AG09309 (cell line): ENCODE results near the gene CPNE4.

ENCODE experiments used
- DNase-seq: peaks from one replicate; pipeline ENCODE4 v3.0.0-alpha.2; 2010; ENCODE audit warnings: low read depth
- H3K4me3 ChIP-seq: 2 replicates; pipeline ENCODE4 v1.5.1; 2011; ENCODE audit warnings: mild to moderate bottlenecking, low read depth, low read length, moderate library complexity; ENCODE audit not compliant: control insufficient read depth
- TF ChIP-seq, protein P1 (sequence below): IDR thresholded peaks from 2 replicates; pipeline ENCODE4 v1.5.1; 2011; ENCODE audit warnings: mild to moderate bottlenecking, low read depth, low read length, inconsistent platforms; ENCODE audit not compliant: insufficient read depth, control insufficient read depth; ENCODE audit errors: missing control alignments

Gene CPNE4

DNA sequence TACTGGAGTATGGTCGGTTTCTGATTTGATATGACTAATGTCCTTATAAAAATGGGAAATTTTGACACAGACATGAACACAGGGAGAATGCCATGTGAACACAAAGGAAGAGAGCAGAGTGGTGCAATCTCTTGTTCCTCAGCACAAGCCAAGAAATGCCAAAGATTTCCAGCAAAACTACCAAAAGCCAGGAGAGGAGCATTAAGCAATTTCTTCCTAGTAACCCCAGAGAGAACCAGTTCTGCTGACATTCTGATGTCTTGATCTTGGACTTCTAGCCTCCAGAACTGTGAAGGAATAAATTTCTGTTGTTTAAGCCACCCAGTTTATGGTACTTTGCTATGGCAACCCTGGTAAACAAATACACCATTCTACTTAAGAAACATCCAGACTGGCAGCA, 304.2 kb downstream of the CPNE4 start:
- peak; percentile 54 for DNase-seq
- H3K4me3 ChIP-seq: no peak overlapping the region
- TF ChIP-seq, protein P1, sequence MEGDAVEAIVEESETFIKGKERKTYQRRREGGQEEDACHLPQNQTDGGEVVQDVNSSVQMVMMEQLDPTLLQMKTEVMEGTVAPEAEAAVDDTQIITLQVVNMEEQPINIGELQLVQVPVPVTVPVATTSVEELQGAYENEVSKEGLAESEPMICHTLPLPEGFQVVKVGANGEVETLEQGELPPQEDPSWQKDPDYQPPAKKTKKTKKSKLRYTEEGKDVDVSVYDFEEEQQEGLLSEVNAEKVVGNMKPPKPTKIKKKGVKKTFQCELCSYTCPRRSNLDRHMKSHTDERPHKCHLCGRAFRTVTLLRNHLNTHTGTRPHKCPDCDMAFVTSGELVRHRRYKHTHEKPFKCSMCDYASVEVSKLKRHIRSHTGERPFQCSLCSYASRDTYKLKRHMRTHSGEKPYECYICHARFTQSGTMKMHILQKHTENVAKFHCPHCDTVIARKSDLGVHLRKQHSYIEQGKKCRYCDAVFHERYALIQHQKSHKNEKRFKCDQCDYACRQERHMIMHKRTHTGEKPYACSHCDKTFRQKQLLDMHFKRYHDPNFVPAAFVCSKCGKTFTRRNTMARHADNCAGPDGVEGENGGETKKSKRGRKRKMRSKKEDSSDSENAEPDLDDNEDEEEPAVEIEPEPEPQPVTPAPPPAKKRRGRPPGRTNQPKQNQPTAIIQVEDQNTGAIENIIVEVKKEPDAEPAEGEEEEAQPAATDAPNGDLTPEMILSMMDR: no peak

DNA sequence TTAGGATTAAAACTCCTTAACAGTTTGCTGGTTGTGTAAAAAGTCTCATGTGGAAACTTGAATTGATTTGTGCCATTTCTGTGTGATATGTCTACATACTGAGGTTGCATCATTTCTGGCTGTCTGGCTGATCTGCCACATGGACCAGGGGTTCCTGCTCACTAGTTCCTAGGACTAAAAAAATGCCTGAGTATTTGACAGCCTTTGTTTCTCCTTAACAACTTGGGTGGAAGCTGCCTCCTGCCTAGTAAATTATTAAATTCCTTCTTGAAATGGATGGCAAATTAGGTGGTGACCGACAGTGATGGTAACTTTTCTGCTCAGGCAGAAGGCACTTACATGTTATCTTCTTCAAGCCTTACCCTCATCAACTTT, 305.2 kb downstream of the CPNE4 start:
- H3K4me3 ChIP-seq: no peak overlapping the region
- no peak for DNase-seq
- TF ChIP-seq, protein P1: no peak

GRCh38 chr3:131728898-131729642, 305.7 kb downstream of the CPNE4 start:
- H3K4me3 ChIP-seq: no peak overlapping the region
- no peak for DNase-seq
- TF ChIP-seq, protein P1: no peak

GRCh38 chr3:131725414-131725813, 309.4 kb downstream of the CPNE4 start:
- no peak overlapping the region for H3K4me3 ChIP-seq
- TF ChIP-seq, protein P1: no peak
- DNase-seq: no peak

DNA sequence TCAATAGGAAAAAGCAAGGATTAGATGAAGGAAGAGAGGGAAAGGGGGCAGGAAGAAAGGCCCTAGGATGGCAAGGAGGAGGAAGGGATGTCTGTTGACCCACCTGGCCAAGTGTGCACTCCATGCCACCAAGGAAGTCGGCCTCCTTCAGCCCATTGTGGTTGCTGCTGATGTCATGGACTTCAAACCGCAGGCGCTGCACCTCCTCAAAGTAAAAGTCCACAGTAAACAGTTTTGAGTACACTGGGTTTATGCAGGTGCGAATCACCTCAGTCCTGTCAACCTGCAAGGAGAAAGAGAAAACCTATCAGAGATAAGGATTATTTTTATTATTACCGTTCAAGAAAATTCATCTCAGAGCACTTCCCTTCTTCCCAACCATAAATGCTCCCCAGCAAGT, 311.5 kb downstream of the CPNE4 start:
- DNase-seq: no peak
- no peak overlapping the region for H3K4me3 ChIP-seq
- TF ChIP-seq, protein P1: no peak

GRCh38 chr3:131717493-131717892, 317.3 kb downstream of the CPNE4 start:
- no peak overlapping the region for H3K4me3 ChIP-seq
- no peak for DNase-seq
- TF ChIP-seq, protein P1: no peak
